Gastrocnemius medialis (tissue), 4 donors: Measurements from ENCODE around the gene ANKS1B.

Experiments used
- POLR2A ChIP-seq, 2 donors: fragments of 450-650 bp; IDR thresholded peaks; one replicate each; pipeline ENCODE4 v1.6.1; 2017; ENCODE audit warnings: antibody characterized with exemption in 2 of 2, mild to moderate bottlenecking in 2 of 2, moderate library complexity in 2 of 2
- TF ChIP-seq, protein P1 (sequence below), 5 experiments: fragments of 450-650 bp in 3 of 5; fragments of 200-600 bp in 2 of 5; sonication (generic) in 2 of 5; IDR thresholded peaks in 4 of 5; conservative IDR thresholded peaks in 1 of 5; 1 replicate in 4 of 5; 2 replicates in 1 of 5; pipeline ENCODE4 v1.5.1; 2016 to 2019; ENCODE audit warnings: antibody characterized with exemption in 5 of 5, mild to moderate bottlenecking in 3 of 5, moderate library complexity in 3 of 5

DNA sequence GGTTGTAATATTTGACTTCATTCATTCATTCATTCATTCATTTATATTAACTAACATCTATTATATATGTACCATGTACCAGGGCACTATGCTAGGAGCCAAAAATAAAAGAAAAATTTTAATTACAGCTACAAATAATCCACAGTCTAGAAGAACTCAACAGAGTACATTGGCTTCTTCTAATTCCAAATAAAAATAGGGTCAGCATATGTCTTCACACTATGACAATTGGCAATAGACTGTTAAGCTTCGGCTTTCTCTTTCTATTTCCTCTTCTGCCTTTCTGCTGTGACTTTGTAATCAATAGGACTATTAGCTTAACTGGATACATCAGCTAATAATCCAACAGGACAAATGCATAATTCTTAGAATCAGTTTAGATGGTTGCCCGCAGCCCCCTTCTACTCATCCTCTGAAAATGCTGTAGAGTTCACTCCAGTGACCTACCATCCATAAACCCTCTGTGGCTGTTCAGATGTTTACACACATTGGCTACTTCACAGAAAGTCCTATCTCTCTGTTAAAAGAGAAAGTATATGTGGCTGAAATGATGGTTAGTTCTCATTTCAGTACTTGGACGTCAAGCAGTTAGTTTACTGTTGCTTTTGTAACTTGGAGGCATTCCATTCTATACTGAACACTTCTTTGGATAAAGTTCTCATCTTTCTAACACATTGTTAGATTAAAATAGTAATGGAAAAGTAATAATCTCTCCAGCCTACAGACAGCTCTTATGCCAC, 782.7 kb downstream of the ANKS1B start:
- TF ChIP-seq, protein P1, sequence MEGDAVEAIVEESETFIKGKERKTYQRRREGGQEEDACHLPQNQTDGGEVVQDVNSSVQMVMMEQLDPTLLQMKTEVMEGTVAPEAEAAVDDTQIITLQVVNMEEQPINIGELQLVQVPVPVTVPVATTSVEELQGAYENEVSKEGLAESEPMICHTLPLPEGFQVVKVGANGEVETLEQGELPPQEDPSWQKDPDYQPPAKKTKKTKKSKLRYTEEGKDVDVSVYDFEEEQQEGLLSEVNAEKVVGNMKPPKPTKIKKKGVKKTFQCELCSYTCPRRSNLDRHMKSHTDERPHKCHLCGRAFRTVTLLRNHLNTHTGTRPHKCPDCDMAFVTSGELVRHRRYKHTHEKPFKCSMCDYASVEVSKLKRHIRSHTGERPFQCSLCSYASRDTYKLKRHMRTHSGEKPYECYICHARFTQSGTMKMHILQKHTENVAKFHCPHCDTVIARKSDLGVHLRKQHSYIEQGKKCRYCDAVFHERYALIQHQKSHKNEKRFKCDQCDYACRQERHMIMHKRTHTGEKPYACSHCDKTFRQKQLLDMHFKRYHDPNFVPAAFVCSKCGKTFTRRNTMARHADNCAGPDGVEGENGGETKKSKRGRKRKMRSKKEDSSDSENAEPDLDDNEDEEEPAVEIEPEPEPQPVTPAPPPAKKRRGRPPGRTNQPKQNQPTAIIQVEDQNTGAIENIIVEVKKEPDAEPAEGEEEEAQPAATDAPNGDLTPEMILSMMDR (IDR thresholded peaks at IDR 0.05 in 4 of 5, conservative IDR thresholded peaks at IDR 0.05 in 1 of 5), result no peak
- no peak for TF ChIP-seq POLR2A (IDR thresholded peaks at IDR 0.05)
